GM21390 (cell line): ENCODE measurements around the gene ENOX1.

Experiments
- ATAC-seq: cut with Tn5 transposase; IDR thresholded peaks from one replicate; pipeline ENCODE4 v1.9.1; 2021; ENCODE audit not compliant: unreplicated experiment

Gene ENOX1

DNA sequence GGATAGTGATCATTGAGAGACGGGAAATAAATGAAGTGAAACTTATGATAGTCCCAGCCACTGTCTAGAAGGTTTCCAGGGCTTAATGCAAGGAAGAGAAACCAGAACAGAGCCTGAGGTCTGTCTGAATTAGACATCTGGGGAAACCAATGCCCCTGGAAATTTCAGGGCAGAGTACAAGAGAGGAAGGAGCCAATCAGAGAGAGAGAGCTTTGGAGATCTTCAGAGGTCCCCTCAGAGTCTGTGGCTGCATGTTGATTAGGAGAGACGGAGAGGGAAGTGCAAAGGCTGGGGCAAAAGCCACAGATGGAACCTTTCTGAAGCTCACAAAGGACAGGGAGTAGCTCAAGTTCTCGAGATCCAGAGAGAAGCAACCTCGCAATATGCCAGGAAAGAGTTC is 385.4 kb downstream of the ENOX1 start:
- no peak for ATAC-seq

DNA sequence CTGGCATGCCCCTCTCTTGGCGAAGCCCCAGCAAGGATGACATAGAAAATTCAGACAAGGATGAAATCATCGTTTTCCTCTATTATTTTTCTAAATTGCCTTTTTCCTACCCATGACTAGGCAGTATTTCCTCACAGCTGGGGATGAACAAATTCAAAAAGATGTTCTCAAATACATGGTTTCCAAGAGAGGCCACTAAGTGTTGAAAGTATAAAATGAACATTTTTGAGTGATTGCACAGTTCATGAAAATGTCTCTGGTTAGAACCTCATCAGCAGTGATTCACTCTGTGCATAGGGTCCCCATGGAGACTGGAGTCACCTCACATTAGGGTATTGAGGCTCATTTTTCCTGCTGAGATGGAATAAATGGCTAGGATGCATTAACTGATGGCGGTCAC is 389.7 kb downstream of the ENOX1 start:
- ATAC-seq: no peak

DNA sequence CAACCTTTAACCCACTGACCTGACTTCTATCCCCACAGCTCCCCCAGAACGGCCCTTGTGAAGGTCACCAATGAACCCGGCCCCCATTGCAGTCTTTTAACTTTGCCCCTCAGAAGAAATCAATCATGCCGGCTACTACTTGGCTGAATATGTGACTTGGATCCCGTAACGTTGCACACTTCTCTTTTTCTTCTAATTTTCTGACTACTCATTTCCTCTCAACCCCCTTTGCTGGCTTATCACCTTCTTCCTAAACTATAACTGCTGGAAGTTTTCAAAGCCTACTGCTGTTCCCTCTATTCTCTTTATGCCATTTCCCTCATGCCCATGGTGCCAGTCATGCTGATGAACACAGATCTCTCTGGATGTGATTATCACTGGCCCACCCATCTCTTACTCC is 395.7 kb downstream of the ENOX1 start:
- ATAC-seq: no peak

DNA sequence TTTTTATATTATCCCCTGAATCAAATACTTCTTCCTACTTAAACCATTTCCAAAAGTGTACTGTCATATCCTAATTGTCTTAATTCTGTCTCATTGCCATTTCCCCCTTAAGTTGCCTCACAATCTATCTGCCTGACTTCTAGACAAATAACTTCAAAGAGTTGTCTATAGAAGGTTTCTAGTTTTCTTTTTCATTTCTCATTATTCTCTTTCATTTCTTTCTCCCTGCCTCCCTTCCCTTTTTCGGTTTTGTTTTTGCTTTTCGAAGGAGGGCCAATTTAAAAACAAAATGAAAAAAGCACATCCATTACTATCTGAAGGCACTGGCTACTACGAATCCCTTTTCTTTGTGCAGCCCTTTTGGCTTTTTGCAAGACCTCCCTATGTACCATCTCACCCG is 396.2 kb downstream of the ENOX1 start:
- ATAC-seq: peak; percentile 63

DNA sequence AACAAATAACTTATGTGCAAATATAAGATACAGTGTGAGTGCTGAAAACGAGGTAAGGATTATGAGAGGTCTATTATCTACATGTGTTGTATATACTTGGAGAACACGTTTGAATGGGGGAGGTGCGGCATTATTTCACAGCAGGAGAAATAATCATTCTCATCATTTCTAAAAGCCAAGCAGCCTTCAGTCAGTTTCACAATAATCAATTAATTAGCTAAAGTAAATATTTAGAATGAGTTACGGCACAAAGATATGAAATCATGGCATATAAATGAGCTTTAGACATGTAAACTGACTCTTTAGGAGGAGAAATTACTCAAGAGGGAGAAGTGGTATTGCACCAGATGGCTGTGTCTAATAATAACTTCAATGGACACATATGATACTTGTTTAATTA is 396.8 kb downstream of the ENOX1 start:
- no peak for ATAC-seq

DNA sequence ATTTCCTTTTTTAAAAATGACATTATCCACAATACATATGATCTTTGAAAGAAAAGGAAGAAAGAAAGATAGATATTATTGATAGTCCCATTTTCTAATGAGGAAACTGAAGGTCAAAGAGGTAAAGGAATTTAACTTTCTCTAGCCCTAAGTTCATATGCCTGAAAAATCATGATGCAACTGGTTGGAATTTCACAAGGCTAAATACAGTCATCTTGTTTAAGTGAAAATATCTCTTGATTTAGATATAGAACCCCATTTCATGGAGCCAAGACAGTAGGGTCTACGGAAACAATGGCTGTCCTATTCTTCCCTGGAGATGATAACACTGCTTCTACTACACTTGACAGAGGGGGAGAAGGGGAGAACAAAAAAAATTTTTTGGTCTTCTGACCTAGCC is 397.2 kb downstream of the ENOX1 start:
- no peak for ATAC-seq

DNA sequence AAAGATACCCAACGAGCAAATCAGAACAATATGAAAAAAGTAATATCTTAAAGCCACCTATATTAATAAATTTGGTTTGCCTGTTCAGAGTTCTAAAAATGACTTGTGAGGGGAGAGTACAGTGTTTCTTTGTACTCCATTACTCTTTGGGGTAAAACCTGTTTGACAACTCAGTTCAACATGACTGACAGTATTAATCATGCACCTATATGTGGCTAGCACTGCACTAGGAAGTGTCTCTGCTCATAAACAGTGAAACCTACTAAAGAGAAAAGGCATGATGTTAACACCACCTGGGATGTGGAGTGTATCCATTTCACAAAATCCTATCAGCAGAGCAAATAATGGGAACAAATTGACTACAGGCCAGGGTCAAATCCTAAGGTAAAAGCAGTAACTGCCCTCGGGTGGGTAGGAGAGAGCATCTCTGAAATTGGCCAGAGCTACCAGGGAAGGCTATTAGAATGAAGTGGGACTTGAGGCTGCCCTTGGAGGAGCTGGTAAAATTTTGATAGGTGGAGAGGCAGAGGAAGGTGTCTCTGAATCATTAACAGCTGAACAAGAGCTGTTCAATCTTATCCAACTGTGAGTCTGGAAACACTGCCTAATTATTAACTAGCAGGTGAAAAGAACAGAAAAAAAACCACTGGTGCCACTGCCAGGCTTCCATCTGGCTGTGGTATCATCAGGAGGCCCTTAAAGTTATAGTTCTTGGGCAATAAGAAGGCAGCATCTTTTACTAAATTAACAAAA is 398.3 kb downstream of the ENOX1 start:
- no peak for ATAC-seq

DNA sequence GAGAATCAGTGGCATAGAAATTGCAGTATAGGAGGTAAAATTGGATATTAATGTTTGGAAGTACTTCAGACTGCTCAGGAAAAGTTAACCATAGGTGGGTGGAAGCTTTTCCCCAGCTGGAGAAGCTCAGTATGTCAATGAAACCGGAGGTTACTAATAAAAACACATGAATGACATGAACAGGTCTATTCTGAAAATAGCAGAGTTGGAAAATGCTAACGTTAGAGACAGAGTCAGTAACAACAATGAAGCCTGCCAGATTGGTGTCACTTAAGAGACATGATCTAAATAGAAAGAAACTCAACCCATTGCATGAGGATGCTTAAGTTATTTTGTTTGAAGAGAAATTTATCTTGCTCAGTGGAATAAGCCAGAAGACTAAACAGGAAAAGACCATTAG is 398.9 kb downstream of the ENOX1 start:
- no peak for ATAC-seq

DNA sequence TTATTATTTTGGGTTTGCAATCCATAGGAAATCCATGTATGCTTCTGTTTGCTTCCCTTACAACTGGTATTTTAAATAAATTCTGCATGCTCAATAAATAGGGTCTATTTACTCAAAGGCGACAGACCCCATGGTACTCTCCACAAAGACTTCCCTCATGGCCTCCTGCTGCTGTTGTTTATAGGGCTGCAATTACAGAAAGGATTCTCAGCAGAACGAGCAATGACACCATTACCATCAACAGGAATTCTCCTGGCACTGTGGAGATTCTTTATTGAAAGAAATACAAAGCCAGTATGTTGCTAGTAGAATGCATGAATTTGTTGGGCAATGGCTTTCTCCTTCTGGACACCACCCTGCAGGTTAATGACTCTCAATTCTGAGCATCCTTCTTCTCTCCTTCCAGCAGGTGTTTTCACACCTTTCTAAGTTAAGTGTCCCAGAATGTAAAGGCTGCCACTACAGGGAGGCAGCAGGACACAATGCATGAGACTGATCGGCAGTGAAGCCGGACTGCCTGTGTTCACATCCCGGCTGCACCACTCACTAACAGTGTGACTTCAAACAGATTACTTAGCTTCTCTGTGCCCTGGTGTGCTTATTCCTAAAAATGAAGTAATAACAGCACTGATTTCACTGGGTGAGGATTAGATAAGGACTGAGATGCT is 403.1 kb downstream of the ENOX1 start:
- no peak for ATAC-seq

DNA sequence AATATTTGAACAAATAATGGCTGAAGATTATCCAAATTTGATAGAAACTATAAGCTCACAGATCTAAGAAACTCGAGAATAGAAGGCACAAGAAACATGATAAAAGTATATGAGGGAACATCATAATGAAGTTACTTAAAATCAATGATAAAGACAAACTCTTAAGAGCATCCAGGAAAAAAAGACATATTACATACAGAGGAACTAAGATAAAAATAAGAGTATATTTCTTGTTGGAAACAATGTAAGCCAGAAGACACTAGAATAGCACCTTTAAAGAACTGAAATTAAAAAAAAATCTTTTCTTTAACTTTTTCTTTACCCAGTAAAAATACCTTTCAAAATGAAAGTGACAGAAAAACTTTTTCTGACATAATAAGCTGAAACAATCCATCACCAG is 407.0 kb downstream of the ENOX1 start:
- no peak for ATAC-seq

DNA sequence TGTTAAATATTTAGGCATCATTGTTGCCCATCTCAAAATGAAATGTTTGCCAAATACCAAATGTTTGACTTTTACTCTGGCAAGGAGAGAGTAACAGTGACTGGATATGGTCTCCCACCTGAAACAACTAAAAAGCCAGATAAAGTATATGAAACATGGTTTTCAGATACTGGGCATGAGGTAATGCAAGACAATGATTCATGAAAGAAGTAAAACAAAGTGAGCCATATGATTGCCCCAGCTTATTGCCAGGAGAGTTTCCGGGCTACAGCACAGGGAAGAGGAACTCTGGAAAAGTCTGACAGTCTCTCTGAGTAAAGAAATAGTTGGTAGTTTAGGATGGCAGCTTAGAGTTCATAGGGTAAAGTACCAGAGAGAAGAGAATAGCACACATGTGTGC is 408.8 kb downstream of the ENOX1 start:
- ATAC-seq: no peak

DNA sequence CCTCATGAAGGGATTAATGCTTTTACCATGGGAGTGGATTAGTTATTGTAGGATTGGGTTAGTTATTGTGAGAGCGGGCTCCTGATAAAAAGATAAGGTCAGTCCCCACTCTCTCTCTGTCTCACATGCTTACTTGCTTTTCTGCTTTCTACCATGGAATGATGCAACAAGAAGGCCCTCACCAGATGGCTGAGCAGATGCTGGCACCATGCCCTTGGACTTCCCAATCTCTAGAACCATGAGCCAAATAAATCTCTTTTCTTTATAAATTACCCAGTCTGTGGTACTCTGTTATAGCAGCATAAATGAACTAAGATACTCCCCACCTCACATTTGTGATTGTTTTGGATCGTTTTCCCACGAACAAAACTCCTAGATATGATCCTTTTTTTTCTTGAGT is 409.6 kb downstream of the ENOX1 start:
- no peak for ATAC-seq

DNA sequence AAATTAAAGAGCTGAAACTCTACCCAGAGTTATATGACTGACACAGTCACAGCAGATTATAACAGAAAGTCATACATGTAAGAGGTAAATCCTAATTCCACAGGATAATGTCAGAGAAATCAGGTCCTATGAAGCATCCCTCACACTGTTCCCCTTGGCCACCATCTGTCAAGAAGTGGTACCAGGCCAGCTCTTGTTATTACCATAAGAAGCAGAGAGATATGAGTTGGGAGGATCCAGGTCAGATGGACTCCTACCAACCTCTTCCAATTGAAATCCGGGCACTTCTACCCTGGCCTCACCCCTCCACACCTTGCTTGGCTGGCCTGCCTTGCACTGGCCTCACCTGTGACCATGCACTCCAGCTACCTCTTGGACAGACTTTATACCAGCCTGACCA is 410.2 kb downstream of the ENOX1 start:
- no peak for ATAC-seq

DNA sequence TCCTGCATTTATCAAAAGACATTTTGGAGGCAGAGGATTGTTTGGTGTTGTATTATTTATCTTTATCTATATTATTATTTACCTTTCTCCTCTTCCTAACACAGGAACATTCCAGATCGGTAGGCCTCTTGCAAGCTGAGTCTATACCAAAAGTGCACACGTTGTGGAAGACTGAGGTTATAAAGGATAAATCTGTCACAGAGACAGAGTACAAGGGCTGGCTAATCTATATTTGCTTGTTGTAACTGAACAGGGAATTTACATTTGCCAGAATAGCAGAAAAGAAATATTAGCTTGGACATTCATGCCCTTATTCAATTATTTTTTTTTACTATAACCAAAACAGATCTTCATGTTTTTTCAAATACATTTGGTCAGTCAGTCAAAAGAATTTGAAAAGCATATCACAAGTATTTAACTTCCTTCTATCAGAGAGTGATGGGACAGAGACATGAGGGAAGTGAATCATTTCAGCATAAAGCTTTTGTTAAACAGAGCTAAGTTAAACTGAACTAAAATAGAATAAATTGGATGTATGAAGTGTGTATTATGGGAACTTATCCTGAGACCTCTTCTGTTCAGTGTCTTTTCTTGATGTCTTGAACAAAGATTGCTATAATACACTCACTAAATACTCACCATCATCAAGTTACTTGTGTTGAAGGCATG is 410.8 kb downstream of the ENOX1 start:
- no peak for ATAC-seq

DNA sequence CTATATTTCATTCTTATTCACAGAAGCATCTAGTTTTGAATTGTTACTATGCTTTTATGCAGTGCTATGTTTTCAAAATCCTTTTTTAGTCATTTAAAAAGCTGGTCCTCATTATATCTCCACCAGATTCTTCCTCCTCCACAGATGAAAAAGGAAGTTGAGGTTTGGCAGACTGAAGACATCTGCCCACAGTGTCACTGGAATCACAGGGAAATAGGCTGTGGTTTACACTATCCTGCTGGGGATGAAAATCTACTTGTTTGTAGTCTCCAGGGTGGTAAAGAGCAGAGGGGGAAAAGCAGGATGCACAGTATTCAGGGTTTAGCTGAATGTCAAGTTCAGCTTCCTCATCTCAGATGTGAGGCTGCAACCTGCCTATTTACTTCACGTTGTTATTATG is 412.2 kb downstream of the ENOX1 start:
- no peak for ATAC-seq

DNA sequence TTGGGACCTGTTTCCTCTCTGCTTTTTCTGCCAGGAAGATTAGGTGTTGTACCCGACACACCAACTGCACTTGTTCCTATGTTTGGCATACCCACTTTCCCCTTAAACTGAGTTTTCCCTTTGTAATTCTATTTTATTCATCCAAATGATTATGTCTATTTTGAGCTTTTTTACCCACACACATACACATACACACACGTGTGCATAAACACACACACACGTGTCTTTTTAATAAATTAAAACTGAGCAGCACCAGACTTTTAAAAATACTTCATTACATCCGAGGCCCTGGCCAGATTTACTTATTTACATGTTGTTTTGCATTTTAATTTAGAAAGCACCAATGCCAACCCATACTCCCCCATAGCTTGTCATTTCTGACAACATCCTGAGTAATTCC is 413.4 kb downstream of the ENOX1 start:
- ATAC-seq: no peak

DNA sequence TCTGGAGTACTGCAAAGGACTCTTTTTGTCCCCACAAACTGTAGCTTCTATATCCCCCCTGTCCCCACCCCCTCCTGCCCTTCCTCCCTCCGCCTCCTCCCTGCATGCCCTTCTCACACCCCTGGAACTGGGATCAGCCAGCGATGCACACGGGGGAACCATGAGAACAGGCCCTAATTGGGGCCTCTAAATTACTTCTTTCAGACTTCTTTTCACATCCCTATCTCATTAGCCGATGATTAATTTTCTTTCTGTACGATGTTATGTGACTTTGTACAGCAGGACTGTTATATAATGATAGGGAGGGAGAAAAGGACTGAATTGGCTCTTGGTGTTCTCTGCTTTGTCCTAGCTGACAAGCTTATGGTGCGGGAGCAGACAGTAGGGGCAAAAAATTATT is 415.9 kb downstream of the ENOX1 start:
- ATAC-seq: no peak

DNA sequence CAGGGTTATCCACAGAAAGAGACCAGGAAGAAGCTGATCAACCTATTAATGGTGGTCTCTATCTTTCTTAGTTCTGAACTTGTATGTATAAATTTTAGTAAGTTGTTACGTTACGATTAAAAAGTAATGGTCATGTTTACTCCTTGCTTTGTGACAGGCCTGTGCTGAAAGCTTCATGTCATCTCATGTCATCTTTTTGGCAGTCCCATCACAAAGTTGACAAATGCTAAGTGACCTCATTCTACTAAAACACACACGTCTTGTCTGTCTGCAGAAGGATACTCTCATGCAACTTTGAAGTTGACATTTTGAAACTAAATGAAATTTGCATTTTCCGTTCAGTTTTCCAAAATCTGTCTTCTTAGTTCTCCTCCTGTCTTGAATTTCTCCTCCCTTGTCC is 417.5 kb downstream of the ENOX1 start:
- ATAC-seq: no peak

DNA sequence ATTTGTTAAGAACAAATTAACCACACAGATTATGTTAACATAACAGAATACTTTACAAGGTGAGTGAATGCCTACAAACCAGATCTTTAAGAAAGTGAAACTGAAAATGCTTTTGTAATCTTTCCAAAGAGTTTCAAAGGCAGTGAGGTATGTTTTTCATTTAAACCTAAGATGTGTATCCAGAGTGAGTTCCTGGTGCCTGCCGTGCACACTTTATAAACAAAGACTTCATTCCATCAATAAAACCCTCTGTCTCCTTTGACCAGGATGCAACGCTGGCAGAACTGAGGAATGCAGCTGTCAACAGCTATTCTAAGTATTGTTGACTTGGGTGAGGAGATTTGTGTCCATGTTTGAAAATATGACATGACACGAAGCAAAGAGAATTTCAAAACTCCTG is 418.8 kb downstream of the ENOX1 start:
- peak; percentile 62 for ATAC-seq

DNA sequence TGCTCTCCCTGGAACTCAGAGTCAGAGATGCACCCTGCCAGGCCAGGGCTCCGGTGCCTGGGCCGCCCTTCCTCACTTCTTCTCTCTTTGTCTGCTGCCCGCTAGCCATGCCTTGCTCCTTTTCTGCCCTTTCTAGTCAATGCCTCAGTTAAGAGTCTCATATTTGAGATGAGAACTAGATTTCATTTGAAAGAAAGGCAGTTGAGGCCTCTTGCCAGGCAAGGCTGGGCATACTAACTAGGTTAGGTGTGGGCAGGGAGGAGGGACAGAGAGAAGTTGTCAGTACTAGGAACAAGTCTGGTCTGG is 421.8 kb downstream of the ENOX1 start:
- ATAC-seq: no peak

DNA sequence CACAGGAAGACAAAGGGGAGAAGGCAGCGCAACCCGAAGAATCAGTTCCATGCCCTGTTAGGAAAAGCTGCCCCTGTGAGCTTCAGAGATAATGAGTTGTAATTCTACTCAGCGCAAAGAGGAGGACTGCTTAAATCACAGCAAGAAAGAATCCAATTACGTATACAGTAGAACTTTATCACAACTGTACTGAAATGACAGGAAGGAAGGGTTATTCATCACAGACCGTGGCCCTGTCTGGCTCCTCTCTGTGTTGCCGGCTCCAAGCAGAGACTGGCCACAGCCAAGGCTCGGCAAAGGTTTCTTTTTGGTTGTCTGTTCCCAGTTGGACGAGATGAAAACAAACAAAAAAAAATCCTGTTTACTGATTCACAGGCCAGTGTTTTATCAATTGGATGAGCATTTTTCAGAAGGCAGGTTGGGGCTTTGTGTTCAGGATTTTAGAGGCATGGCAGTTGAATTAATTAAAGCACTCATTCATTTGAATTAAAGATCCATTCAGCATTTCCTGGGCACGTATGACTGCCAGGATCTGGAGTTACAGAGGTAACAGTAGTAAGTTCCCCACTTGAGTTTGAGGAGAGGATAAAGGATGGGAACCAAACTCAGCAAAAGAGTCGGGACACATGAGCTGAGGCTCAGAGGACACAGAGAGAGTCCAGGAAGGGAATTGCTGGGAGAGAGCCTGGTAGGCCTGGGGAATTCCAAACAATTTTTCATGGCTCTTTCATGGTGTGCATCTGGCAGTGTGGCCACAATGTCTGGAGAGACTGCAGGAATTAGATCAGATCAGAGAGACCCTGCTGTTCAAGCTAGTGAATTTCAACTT is 422.3 kb downstream of the ENOX1 start:
- no peak for ATAC-seq
